Measurements from ENCODE around the gene TTC22. TPM values are rescaled to one million over a fixed set of nuclear protein-coding genes. Genes with fewer than 3 reads are reported as not detected.

TTC22 gene
- total RNA-seq, 1 experiment from 2014 or later, result 0.59 TPM

DNA sequence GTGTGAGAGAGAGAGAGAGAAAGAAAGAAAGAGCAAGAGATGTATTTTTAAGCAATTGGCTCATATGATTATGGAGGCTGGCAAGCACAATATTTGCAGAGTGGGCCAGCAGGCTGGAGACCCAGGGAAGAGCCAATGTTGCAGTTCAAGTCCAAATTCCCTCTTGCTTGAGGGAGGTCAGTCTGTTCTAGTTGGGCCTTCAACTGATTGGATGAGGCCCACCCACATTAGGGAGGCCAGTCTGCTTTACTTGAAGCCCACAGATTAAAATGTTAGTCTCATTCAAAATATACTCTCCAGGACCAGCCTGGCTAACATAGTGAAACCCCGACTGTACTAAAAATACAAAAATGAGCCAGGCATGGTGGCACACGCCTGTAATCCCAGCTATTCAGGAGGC lies 28.2 kb downstream of the TTC22 start:
- H3K27ac Mint-ChIP-seq, result no peak overlapping the region
- no peak overlapping the region for H4K5ac ChIP-seq (ENCODE audit: insufficient read length, low read depth, low read length)
- H2BK5ac ChIP-seq (ENCODE audit: insufficient read length, low read length), result no peak overlapping the region

More for the DNA sequence above, 28.2 kb downstream of the TTC22 start:
- TF ChIP-seq, protein P1, sequence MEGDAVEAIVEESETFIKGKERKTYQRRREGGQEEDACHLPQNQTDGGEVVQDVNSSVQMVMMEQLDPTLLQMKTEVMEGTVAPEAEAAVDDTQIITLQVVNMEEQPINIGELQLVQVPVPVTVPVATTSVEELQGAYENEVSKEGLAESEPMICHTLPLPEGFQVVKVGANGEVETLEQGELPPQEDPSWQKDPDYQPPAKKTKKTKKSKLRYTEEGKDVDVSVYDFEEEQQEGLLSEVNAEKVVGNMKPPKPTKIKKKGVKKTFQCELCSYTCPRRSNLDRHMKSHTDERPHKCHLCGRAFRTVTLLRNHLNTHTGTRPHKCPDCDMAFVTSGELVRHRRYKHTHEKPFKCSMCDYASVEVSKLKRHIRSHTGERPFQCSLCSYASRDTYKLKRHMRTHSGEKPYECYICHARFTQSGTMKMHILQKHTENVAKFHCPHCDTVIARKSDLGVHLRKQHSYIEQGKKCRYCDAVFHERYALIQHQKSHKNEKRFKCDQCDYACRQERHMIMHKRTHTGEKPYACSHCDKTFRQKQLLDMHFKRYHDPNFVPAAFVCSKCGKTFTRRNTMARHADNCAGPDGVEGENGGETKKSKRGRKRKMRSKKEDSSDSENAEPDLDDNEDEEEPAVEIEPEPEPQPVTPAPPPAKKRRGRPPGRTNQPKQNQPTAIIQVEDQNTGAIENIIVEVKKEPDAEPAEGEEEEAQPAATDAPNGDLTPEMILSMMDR (conservative IDR thresholded peaks at IDR 0.05), result no peak
- H2AFZ ChIP-seq (ENCODE audit: low read length), result no peak overlapping the region
- Mint-ChIP-seq H3K9me3 (no peaks in the 10 kb centered on the region; a peak in 1 of 5 replicates), H3K4me3 (no peak overlapping the region), H3K27me3 (ENCODE audit: low read depth) (peaks cover 3% of the 10 kb centered on the region; the same call in 1 of the 2 replicates), H3K4me1 (peaks cover 7 to 16% of the 10 kb centered on the region in 2 experiments), H3K36me3 (ENCODE audit: insufficient read depth in 1 of 3, low read depth in 3 of 3) (no peaks in the 10 kb centered on the region)
- H3T11ph ChIP-seq (ENCODE audit: low read length), result no peak overlapping the region
- H3K27ac ChIP-seq (ENCODE audit: insufficient read length, low read depth, low read length), result no peak overlapping the region
- H2BK12ac ChIP-seq (ENCODE audit: insufficient read length, low read depth, low read length), result no peak overlapping the region
- H3K14ac ChIP-seq (ENCODE audit: insufficient read depth, low read length), result no peak overlapping the region
- no peaks in the 10 kb centered on the region for H3K23me2 ChIP-seq (ENCODE audit: insufficient read length, low read depth, low read length, poor library complexity, severe bottlenecking)
- no peak overlapping the region for H3K4ac ChIP-seq (ENCODE audit: low read depth, low read length)
- no peaks in the 10 kb centered on the region for H3K9me3 ChIP-seq (ENCODE audit: control insufficient read depth, low read depth, low read length)
- no peak overlapping the region for H3K56ac ChIP-seq (ENCODE audit: insufficient read length, low read depth, low read length)
- no CpG with 5 or more reads among the region's 2 CpGs for WGBS (ENCODE audit: extremely low coverage, insufficient read length, low lambda C conversion rate)
- H3K4me2 ChIP-seq (ENCODE audit: insufficient read depth, insufficient read length, low read length), result no peak overlapping the region
- no peak overlapping the region for H3K9ac ChIP-seq (ENCODE audit: extremely low read depth, insufficient read length, low read length)
- no peaks in the 10 kb centered on the region for H3K27me3 ChIP-seq (ENCODE audit: insufficient read depth, low read length)
- H3K79me2 ChIP-seq (ENCODE audit: insufficient read depth, low read length), result no peaks in the 10 kb centered on the region
- no peaks in the 10 kb centered on the region for H4K20me1 ChIP-seq (ENCODE audit: control insufficient read depth, insufficient read depth, insufficient read length)
- H4K91ac ChIP-seq (ENCODE audit: insufficient read length, low read depth, low read length), result no peak overlapping the region
- no peak overlapping the region for H2AK5ac ChIP-seq (ENCODE audit: insufficient read length, low read length)
- H3K23ac ChIP-seq (ENCODE audit: insufficient read length, low read depth, low read length), result no peak overlapping the region
- H3K79me1 ChIP-seq (ENCODE audit: insufficient read depth, low read depth, low read length, poor library complexity, severe bottlenecking), result no peaks in the 10 kb centered on the region
- H2BK20ac ChIP-seq (ENCODE audit: low read depth, low read length, poor library complexity, severe bottlenecking), result no peak overlapping the region
- H4K8ac ChIP-seq (replicated peaks; ENCODE audit: insufficient read length, low read depth, low read length), result no peak overlapping the region
- no peak for DNase-seq
- no peak overlapping the region for H3K18ac ChIP-seq (ENCODE audit: insufficient read length, low read depth, low read length)
- no peak overlapping the region for H2BK15ac ChIP-seq (ENCODE audit: low read depth, low read length)
- H3K4me1 ChIP-seq (ENCODE audit: insufficient read depth, low read length), result no peaks in the 10 kb centered on the region
- H2BK120ac ChIP-seq (ENCODE audit: low read depth, low read length, poor library complexity, severe bottlenecking), result no peak overlapping the region
